NCI-H146 (cell line): Measurements from ENCODE around the gene SAA1.

ENCODE experiments used
- DNase-seq: peaks from one replicate; lab custom pipeline; 2025; lab: John Stamatoyannopoulos, UW

SAA1 gene

GRCh38 chr11:18310800-18311340 lies 44.8 kb downstream of the SAA1 start:
- DNase-seq = no peak

GRCh38 chr11:18312012-18312411 lies 45.9 kb downstream of the SAA1 start:
- DNase-seq = no peak

- DNase-seq = no peak
Measured at GRCh38 chr11:18312663-18313420, 46.8 kb downstream of the SAA1 start.

- no peak for DNase-seq
Measured at GRCh38 chr11:18313965-18314763, 48.1 kb downstream of the SAA1 start.

- DNase-seq = no peak
Measured at GRCh38 chr11:18314784-18315523, 48.9 kb downstream of the SAA1 start.

- no peak for DNase-seq
Measured at GRCh38 chr11:18315893-18316292, 49.8 kb downstream of the SAA1 start.

- DNase-seq = no peak
Measured at GRCh38 chr11:18317551-18317950, 51.5 kb downstream of the SAA1 start.
